ENCODE results near the gene NPDC1.

NPDC1 gene, protein sequence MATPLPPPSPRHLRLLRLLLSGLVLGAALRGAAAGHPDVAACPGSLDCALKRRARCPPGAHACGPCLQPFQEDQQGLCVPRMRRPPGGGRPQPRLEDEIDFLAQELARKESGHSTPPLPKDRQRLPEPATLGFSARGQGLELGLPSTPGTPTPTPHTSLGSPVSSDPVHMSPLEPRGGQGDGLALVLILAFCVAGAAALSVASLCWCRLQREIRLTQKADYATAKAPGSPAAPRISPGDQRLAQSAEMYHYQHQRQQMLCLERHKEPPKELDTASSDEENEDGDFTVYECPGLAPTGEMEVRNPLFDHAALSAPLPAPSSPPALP

DNA sequence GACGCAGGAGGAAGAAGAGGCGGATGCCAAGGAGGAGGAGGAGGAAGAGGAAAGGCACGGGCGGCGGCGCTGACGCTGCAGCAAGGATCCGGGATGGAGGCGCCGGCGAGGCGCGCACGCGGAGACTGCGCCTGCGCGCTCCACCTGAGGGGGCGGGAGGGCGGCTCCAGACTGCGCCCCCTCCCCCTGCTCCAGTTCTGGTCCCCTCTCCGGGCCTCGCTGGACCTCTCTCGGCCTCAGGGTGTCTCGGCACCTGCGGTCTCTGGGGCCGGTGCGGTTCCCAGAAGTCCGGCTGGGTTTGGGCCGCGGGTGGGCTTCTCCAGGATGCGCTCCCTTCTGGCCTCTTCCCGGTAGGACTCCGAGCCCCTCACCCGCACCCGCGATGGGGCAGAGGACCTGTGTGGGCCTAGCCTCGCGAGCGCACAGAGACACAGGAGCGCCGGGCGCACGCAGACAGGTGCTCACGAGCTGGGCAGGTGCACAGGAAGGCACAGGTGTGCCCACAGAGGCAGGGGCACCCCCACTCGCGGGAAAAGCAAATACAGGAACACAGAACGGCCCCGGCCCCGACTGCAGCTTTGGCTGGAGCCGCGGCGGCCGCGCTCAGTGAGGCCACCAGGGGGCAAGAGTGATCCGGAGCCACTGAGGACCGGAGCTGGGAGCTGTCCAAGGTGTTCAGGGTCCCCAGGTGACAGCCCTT is at the start of gene NPDC1:
Gene NPDC1, minus strand, starts transcription at position 90 of the 700 bp plus-strand sequence. CDS start 188 bp downstream, outside the sequence.
- peak; percentile 85 for DNase-seq

DNA sequence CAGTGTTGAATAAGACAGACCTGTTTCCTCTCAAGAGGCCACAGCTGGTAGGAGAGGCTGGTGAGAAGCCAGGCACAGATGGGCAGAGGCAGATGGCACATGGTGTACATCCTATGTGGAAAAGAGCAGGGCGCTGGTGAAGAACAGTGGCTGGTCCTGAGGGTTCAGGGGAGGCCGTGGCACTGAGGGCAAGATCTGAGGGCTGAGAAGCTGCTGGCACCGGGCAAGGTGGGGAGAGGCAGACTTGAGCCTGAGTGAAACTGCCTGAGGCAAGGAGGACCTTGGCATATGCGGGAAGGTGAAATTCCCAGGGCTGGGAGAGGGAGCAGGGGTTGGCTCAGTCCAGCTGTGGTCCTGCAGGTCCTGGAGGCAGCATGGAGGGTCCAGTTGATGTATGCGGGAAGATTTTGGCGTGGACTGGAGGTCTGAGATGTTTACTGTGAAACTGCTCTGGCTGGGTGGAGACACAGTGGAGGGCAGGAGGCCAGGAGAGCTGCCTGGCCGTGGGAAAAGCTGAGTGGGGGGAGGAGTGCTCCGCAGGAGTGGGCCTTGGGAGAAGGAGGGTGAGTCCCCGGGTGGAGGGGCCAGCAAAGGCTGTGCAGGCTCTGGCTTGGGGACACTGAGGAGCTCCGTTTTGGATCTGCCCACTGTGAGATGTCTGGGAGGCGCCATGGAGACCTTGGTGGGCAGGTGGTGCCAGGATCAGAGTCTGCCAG is 43.4 kb upstream of the NPDC1 start:
- DNase-seq: no peak

DNA sequence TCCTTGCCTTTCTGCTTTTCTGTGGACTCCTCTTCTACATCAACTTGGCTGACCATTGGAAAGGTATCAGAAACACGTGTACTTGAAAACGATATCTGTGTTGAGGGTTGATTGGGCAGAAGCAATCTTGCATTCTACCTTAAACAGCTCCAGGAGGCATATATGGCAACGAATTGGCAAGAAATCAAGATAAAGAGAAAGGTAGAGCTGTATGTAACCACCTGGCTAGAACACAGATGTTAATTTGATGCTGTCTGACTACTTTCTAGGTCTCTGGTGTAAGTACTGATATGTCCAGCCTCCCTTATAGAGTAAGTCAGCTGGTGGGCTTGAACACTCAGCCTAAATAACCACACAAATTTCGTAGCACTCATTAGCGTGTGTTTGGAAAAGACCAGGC is 42.1 kb upstream of the NPDC1 start:
- no peak for DNase-seq

DNA sequence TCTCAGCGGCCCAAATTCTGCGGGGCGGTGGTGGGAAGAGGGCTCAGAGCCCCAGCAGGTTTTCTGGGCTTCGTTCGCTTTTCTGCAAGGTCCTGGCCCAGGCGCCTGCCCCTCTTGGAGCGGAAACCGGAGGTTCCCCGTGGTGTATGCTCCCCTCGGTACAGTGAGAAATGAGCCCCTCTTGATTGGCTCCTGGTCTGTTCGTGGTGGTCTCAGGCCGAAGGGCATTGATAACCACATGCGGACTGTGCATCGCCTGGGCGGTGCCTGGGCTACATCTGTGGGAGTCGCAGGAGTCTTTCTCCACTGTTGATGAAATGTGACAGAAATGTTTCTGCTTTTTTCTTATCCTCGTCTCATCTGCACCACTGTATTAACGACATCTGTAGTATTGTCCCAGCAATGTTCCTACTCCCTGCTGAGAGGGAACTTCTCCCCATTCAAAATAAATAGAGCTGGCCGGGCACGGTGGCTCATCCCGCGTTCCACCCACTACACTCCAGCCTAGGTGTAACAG is 41.5 kb upstream of the NPDC1 start:
- no peak for DNase-seq

DNA sequence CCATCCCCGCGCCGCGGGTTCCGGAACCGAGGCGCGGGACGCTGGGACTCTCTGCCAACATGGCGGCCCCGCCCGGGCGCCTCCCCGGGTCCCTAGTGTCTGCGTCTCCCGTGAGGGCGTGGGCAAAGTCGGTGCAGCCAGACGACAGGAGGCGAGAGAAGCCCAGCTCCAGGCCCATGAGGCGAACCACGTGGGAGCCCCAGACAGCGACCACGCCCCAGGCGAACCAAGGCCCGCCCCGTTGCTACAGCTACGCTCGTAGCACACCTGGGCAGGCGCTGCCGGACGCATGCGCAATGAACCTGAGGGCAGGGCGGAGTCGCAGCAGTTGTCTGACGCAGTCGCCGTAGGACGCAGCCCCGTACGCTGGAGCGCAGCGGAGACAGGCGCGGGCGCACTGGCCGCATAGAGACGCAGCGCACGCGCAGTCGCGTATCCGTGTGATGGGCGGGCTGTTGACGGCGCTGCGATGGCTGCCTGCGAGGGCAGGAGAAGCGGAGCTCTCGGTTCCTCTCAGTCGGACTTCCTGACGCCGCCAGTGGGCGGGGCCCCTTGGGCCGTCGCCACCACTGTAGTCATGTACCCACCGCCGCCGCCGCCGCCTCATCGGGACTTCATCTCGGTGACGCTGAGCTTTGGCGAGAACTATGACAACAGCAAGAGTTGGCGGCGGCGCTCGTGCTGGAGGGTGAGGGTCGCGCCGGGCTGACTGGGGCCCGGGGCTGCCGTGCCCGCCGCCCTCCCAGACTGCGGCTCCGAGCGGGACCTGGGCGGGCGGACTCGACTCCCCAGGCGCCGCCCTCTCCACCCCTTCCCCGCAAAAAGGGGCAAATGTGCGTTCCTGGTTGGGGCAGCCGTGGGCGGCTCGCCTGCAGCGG is 40.8 kb upstream of the NPDC1 start, which contains the start of gene MAN1B1:
Gene MAN1B1, plus strand, starts transcription at position 455 of the 878 bp plus-strand sequence. Its CDS starts 15 bp downstream, at position 470.
- peak; percentile 99 for DNase-seq

DNA sequence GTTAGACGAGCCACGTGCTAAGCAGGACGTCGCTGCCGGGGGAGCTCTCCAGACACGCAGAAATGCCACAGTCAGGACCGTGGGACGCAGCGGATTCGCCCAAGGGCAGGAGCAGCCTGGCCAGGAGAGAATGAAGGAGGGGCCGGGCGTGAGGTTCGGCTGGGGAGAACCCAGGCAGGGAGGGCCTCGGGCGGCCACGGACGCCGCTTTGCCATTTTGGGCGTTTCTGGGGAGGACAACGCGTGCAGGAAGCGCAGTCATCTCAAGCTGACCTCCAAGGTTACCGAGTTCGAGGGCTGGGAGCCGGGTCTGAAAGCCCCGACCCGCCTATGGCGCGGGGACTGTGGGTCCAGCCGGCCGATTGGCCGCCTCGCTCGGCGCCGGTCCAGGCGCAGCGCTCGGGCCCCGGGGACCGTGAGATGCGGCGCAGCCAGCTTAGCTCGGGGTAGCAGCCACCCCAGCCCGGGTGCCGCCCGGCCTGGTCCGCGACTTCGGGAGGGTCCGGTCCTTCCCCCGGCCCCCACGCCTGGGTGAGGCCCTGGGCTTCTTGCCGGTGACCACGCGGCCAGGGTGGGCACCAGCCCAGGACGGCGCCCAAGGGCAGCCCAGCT is 40.0 kb upstream of the NPDC1 start:
- peak; percentile 34 for DNase-seq

DNA sequence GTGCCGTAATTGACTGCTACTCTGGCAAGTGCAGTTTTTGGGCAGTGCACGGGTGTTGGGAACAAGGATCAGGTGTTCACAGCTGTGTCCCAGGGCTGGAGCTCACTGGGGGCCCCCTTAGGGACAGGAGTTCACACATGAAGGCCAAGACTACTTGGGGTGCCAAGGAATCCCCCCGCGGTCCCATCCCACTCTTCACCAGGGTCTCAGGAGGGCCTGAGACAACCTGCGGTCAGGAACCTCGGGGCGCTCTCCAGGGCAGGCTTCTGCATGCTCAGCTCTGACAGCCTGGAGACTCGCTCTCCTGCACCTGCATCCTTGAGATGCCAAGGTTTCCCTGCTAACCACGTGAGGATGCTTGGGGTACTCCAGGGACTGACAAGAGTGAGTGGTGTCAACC is 38.5 kb upstream of the NPDC1 start:
- no peak for DNase-seq

DNA sequence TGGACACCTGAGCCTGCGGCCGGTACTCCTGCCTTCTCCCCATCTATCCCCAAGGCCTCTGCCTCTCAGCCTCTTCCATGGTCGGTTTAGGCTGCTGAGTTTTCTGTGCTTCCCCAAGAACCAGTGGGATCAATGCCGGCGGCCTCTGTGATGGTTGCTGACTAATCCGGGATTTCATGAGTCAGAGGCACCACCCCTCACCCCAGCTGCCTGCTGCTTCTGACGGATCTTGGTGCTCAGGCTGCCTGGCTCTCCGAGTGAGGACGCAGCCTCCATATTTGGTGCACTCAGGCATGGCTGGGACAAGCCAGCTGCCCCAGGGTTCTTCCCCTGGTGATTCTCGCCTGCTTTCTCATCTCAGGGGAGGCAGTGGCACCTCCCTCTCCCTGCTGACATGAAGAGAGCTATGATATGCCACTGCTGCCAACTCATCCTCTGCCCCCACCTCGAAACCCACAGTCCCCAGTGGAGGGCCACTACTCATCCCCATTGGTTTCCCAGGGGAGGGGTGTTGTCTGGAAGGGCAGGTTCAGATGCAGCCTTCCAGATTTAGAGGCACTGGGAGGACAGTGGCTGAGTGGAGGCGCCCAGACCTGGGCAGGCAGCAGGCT is 37.5 kb upstream of the NPDC1 start:
- DNase-seq: no peak

DNA sequence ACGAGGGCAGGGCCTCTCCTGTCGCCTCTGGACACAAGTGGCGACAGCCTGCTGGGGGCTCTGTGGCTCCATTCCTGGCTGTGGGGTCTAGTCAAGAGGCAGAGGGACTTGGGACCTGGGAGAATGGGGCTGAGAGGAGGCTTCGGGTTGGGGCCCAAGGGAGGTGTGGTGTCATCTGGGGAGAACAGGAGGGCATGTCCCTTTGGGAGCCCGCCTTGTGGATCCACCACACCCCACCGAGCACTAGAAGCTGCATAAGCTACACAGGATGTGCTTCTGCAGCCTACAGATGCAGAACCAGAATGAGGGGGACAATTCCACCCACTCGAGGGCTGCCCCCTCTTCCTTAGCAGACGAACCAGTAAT is 36.9 kb upstream of the NPDC1 start:
- no peak for DNase-seq

DNA sequence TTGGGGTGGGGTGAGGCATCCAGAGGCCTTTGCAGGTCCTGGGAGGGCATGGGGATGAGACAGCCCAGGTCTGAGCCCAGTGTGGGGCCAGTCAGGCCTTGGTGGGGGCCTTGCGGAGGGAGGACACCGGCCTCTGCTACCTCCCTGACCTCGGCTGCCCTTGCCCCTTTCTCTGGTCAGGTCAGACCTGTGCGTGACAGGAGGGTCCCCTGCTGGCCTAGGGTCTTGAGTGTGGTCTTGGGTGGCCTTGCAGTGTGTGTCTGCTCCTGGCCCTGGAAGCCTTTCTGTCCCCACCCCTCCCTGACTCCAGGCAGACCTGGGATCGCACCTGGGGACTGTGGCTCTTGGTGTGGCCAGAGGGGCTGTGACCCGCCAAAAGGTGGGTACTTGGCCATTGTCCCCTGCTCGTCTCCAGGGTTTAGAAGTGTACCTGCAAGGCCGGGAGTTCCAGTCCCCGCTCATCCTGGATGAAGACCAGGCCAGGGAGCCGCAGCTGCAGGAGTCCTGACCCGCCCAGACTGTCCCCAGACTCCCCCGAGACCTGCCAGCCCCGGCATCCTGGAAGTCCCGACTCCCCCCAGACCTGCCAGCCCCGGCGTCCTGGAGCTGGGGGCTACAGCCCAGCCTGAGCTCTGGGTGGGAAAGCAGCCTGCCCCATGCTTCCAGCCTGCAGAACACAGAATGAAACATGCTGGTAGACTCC is 36.4 kb upstream of the NPDC1 start:
- no peak for DNase-seq

DNA sequence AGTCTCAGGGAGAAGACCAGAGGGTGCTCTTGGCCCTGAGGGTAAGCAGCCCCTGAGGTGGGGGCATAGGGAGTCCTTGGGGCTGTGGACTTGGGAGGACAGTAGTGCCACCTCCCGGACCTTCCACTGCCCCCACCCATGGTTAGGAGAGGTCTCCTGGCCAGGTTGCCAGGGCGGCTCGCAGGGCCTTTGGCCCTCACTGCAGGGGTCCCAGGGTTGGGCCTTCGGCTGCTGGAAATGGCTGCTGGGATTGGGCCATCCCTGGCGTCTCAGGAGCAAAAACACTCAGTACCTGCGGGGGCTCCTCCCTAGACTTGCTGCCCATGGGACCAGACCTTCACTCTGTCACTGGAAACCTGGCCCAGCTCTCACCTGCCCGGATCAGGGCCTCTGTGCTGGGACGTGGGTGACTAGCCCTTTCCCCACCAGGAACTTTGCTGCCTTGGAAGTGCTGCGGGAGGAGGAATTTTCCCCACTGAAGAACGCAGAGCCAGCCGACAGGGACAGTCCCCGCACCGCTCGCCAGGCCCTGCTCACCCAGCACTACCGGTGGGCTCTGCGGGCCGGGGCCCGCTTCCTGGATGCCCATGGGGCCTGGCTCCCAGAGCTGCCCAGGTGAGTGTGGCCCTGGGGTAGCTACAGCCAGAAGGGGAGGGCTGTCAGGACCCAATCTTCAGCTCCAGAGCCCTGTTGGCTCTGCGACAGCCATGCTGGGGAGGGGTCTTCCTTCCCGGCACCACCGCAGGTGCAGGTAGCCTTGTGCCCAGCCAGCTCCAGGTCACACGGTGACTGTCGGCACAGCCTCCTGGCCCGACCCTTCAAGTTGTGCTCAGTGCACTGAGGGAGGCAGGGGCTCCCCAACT is 34.5 kb upstream of the NPDC1 start:
- no peak for DNase-seq

DNA sequence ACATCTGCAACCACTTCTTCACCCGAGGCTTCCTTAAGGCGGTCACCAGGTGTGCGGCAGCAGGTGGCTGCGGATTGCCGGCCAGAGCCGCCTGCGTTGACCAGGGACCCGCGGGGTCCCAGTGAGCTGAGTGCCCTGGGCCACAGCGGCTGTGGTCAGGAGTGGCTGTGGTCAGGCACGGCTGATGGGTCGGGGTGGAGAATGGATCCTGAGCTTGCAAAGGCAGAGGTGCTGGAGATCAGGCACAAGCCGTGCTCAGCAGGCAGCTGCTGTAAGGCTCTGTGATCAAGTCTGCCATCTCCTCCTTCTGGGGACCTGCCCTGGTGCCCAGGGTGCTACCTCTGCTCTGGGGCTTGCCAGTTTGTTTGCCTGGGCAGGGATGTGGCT is 33.4 kb upstream of the NPDC1 start:
- no peak for DNase-seq

DNA sequence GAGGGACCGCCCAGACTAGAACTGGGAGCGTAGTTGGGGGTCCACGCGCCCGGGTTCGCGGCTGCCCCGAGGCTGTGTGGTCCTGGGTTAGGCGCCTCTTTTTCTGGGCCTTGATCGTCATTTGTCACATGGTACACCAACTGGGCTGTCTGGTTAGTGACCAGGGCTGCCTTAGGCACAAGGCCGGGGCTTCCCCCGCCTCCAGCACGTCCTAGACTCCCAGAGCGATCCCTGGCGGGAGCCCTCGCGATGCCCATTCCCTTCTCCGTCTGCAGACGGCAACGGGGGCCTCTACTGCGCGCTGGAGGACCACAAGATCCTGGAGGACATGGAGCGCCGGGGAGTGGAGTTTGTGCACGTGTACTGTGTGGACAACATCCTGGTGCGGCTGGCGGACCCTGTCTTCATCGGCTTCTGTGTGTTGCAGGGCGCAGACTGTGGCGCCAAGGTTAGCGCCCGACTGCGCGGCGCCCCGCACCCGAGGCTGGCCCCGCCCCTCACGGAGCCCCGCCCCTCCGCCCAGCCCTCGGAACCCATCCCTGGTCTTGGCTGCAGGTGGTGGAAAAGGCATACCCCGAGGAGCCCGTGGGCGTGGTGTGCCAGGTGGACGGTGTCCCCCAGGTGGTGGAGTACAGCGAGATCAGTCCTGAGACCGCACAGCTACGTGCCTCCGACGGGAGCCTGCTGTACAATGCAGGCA is 32.9 kb upstream of the NPDC1 start:
- DNase-seq: no peak

DNA sequence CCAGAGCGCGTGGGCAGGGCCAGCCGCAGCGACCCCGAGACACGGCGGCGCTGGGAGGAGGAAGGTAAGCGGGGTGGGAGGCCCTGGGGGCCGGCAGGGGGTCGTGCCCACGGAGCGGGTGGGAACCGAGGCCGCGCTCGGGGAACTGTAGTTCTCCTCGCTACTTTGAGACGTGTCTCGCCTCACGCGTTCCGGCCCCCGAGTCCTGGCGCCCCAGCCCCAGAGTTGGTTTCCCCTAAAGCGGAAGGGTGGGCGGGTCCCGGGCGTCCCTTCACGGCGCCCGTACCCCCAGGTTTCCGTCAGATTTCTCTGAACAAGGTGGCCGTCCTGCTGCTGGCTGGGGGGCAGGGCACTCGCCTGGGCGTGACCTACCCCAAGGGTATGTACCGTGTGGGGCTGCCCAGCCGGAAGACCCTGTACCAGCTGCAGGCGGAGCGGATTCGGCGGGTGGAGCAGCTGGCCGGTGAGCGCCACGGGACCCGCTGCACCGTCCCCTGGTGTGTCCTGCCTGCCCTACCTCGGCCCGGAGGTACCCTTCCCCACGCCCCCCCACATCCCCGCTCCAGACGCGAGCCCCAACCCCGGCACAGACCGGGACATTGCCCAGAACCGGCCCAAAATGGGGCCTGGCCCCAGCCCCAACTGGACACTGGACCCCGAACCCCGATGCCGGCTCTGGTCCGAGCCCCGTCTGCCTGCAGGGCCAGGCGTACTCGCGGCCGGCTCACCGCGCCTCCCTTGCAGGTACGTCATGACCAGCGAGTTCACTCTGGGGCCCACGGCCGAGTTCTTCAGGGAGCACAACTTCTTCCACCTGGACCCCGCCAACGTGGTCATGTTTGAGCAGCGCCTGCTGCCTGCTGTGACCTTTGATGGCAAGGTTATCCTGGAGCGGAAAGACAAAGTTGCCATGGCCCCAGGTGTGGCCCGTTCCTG is 32.0 kb upstream of the NPDC1 start:
- DNase-seq: peak; percentile 53

DNA sequence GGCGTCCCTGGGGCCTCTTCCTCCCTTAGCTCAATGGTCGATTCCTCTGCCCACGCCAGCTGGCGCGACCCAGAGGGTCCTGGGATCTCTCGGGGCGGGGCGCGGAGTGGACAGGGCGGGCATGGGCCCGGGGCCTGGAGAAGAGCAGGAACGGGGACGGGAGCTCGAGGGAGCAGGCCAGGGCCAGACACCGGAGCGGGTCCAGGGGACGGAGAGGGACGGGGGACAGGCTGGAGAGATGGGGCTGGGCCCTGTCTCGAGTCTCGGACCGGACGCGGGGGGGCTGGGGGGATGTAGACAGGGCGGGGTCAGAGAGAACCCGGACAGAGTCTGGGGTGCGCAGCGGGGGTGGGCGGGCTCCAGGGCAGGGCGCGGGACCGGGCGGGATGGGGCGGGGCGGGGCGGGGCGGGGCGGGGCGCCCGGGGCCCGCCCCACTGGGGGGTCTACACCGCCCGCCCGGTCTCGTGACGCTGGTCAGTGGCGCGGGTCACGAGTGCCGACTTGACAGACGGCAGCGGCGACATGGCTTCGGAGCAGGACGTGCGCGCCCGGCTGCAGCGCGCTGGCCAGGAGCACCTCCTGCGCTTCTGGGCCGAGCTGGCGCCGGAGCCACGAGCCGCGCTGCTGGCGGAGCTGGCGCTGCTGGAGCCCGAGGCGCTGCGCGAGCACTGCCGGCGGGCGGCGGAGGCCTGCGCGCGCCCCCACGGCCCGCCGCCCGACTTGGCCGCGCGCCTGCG is 31.2 kb upstream of the NPDC1 start, which contains the start of gene UAP1L1:
Gene UAP1L1, plus strand, starts transcription at position 508 of the 738 bp plus-strand sequence. Its CDS starts 16 bp downstream, at position 524.
- peak; percentile 69 for DNase-seq

DNA sequence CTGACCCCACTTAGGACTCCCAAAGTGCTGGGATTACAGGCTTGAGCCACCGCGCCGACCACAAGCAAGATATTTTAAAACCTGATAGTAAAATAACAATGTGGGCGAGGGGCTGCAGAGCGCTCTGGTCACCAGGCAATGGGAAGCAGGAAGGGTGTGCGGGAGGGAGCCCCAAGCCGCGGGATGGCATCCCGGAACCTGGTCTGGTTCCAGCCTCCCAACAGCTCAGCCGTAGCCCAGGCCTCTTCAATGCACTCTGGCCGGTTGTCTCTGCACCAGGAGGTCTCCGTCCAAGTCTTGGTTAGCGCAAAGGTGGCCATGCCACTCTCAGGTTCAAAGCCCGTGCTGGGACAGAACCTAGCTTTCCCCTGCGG is 30.6 kb upstream of the NPDC1 start:
- DNase-seq: no peak

DNA sequence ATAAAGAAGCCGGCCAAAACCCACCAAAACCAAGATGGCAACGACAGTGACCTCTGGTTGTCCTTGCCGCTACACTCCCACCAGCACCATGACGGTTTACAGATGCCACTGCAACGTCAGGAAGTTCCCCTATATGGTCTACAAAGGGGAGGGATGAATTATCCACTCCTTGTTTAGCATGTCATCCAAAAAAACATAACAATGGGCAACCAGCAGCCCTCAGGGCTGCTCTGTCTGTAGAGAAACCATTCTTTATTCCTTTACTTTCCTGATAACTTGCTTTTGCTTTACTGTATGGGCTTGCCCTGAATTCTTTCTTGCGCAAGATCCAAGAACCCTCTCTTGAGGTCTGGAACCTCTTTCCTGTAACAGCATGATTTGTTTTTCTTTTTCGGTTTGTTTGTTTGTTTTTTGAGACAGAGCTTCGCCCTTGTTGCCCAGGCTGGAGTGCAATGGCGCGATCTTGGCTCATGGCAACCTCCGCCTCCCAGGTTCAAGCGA is 29.3 kb upstream of the NPDC1 start:
- no peak for DNase-seq

Data from CD4-positive, alpha-beta T cell treated with Interleukin-17A for 1 hour (primary cell).